HG03159 (cell line): ENCODE data around the gene TCAP.

ENCODE experiments used
- ATAC-seq: cut with Tn5 transposase; IDR thresholded peaks from one replicate; pipeline ENCODE4 v1.9.1; 2021; ENCODE audit warnings: mild to moderate bottlenecking, moderate library complexity; ENCODE audit not compliant: unreplicated experiment

TCAP gene

DNA sequence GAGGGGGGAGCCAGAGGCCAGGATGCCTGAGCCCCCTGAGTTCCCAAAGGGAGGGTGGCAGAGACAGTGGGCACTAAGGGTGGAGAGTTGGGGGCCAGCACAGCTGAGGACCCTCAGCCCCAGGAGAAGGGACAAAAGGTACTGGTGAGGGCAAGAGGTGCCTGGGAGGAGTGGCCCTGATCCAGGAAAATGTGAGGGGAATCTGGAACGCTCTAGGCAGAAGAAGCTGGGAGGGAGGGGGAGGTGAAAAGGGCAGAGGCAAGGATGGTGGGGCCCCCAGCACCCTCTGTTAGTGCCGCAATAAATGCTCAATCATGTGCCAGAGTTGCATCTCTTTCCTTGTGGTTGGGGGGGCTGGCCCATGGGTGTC is 1.1 kb downstream of the TCAP start:
- no peak for ATAC-seq

DNA sequence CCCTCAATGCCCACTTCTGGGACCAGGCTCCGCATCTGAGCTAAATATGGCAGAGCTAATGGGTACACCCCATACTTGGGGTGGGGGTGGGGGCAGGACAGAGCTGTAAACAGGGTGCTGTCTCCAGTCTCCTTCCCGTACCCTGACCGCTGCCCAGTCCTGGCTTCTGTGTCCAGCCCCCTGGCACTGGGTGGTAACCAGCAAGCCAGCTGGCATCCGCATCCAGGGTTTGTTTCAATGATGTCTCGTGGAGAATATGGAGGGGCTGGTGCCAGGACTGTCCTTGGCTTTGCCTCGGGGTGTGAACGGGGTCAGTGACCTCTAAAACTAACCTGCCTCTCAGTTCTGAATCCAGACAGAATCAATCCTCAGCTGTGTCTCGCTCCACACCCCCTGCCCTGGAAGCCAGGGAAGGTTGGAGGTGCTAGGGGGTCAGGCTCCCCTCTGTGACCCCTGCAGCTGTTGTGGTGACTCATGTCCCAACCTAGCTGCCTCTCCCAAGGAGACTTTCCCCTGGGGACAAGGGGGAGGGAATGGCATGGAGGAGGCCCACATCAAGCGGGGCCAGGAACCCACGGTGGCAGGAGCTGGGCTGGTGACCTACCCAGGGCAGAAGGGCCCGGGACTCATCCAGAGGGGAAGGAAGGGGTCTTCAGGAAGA is 1.6 kb downstream of the TCAP start:
- no peak for ATAC-seq

DNA sequence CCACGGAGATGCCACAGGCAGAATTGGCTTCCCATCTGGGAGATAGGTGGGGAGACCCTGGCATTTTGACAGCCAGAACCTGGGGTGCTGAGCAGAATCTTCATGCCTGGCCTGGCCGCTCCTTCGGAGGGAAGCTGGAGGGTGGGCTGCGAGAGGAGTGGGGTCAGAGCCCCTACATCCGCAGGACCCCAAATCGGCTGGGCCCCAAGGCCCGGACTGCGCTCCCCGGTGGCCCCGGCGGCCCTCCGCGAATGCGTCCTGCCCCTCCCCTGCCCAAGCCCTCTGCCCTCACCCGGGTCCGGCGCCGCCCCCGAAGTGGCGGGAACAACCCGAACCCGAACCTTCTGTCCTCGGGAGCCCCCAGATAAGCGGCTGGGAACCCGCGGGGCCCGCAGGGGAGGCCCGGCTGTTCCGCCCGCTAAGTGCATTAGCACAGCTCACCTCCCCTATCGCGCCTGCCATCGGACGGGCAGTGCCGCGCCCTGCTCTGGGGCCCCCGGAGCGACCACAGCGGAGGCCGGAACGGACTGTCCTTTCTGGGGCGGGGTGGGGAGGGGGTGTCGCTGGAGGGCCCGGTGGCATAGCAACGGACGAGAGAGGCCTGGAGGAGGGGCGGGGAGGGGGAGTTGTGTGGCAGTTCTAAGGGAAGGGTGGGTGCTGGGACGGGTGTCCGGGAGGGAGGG is 2.3 kb downstream of the TCAP start:
- ATAC-seq: no peak

DNA sequence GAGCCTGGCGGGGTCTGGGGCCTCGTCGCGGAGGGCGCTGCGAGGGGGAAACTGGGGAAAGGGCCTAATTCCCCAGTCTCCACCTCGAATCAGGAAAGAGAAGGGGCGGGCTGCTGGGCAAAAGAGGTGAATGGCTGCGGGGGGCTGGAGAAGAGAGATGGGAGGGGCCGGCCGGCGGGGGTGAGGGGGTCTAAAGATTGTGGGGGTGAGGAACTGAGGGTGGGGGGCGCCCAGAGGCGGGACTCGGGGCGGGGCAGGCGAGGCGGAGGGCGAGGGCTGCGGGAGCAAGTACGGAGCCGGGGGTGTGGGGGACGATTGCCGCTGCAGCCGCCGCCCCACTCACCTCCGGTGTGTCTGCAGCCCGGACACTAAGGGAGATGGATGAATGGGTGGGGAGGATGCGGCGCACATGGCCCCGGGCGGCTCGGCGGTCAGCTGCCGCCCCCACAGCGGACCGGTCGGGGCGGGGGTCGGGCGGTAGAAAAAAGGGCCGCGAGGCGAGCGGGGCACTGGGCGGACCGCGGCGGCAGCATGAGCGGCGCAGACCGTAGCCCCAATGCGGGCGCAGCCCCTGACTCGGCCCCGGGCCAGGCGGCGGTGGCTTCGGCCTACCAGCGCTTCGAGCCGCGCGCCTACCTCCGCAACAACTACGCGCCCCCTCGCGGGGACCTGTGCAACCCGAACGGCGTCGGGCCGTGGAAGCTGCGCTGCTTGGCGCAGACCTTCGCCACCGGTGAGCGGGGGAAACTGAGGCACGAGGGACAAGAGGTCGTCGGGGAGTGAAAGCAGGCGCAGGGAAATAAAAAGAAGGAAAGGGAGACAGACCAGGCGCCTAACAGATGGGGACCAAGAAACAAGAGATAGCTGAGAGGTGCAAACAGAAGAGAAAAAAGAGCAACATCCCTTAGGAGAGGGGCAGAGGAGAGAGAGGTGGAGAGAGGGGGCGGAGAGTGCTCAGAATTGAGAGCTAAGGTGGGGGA is 3.1 kb downstream of the TCAP start, which contains the start of gene PNMT:
Gene PNMT, plus strand, starts transcription at position 509 of the 980 bp plus-strand sequence. Its CDS starts 23 bp downstream, at position 532.
- ATAC-seq: no peak

DNA sequence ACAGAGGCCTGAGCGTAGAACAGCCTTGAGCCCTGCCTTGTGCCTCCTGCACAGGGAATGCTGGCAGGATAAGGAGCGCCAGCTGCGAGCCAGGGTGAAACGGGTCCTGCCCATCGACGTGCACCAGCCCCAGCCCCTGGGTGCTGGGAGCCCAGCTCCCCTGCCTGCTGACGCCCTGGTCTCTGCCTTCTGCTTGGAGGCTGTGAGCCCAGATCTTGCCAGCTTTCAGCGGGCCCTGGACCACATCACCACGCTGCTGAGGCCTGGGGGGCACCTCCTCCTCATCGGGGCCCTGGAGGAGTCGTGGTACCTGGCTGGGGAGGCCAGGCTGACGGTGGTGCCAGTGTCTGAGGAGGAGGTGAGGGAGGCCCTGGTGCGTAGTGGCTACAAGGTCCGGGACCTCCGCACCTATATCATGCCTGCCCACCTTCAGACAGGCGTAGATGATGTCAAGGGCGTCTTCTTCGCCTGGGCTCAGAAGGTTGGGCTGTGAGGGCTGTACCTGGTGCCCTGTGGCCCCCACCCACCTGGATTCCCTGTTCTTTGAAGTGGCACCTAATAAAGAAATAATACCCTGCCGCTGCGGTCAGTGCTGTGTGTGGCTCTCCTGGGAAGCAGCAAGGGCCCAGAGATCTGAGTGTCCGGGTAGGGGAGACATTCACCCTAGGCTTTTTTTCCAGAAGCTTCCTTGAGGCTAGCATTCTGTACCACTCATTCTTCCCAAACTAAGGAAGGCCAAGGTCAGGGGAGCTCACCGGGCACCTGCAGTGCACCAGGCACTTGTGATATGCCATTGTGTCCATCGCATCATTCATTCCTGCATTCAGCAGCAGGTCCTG is 5.0 kb downstream of the TCAP start:
- ATAC-seq: no peak

DNA sequence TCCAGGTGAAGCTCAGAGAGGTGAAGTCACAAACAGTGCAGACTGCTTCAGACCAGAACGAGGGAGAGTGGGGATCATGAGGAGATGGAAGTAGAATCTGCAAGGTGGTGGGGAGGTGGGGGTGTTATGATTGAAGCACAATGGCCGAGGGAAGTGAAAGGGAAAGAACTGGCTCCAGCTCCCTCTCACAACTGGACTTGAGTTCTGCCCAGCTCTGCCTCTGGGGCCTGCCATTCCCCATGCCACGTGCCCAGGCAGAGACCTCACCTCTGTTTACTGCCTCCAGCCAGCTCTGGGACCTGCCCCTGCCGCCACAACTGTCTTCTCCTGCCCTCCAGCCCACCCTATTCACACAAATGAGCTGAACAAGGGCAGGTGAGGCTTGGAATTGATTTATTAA is 5.6 kb downstream of the TCAP start:
- no peak for ATAC-seq

DNA sequence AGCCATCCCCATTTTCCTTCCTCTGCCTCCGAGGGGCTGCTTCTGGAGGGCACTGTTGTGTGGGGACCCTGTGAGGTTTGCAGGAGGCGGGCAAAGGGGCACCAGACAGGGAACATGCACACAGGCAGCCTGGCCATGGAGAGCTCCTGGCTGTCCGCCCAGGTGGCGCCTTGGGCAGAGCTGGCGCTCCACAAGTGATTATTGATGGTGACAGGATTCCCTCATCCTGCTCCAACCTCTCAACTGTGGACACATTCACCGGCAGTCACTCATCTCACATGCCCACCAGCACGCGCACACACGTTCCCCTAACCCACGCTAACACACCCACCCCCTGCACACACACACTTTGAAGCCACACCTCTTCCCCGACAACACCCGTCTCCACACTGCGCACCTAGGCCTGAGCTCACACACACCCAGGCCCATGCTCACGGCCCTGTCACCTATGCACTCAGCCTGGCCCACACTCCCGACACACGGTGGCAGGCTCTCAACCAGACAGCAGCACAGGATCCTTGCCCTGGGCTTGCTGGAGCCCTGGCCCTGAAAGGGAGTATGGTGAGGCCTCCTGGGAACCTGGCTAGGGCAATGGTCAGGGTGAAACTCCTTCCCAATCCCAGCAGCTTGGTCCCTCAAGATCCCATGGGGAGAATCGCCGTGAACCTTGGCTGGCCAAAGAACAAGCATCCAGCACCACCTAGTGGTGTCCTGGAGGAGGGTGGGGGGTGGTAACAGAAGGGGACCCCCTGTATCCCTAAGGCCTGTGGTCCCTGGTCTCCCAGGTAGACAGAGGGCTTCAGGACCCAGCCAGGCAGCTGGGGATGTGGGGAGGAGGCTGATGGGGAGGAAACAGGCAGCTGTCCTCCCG is 6.7 kb downstream of the TCAP start:
- ATAC-seq: no peak

DNA sequence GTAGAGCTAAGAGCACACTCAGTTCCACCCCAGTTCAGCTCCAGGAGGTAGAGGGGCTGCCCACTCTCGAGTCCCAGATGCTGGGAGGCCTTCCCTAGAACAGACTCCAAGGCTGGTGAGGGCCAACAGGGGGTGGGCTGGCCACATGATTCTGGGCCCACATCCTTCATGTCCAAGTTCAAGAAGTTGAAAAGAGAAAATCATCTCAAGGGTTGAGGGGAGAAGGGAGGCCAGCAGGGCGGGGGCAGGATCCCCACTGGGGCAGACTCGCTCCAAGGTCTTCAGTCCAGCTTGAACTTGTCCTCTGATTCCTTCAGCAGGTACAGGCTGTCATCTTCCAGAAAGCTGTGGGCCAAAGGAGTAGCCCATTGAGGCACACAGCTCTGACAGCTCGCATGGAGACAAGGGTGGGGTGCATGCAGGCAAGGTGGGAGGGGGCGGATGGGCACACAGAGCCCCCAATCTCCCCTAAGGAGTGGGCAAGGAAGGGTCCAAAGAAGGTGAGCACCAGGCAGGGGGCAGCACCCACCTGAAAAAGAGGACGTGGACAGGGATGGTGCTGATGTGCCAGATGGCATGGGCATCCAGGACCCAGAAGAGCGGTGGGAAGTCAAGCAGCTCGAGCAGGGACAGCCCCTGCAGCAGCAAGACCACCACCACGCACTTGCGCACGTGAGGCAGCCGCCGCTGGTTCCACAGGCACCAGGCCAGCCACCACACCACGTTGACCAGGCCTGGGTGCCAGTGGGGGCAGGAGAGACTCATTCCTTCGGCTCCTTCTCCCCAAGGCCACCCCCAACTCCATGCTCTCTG is 7.6 kb downstream of the TCAP start:
- no peak for ATAC-seq

DNA sequence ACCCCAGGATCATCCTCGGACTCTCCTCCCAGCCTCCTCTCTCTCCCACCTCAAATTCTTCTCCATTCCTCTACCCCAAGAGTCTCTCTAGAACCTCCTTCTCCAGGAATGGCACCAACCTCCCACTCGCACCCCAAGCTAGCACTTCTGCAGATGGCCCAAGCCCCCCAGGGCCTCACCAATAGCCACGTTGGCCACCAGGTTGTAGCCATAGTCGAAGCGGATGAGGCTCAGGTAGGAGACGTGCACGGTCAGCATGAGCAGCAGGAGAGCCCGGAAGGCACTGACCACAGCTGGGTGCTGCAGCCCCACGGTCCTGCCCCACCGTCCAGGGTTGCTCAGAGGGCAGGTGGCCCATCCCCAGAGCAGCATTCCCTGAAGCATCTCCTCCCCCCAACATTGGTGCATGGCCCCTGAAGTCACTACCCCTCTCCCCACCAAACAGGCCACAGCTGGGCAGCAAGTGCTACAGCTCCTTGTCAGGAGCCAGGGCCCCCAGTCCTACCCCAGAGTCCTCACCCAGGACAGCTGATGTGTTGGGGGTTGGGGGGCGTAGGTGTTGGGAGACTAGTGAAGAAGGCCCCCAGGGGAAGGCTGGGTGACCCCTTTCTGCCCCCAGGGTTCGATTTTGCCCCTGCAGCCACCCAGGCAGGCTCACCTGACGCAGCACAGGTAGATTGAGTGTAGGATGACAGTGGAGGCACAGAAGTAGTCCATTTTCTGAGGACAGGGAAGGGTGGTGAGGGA is 8.4 kb downstream of the TCAP start:
- ATAC-seq: no peak

DNA sequence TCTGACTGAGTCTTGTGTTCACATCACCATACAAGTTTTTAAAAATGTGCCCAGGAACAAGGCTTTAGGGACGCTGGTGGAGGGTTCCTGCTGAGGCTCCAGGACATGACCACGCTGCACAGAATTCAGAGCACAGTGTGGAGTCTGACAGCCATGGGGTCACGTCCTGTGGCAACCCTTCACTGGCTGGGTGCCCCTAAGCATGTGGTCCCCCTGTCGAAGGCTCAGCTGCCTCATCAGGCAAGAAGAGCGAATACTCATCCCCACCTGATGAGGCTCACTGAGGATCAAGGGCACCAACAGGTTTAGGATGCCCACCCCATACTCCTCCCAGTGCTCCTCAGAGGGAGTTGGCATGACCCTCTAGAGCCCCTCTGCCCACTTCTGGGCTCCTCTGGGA is 9.0 kb downstream of the TCAP start:
- ATAC-seq: no peak

DNA sequence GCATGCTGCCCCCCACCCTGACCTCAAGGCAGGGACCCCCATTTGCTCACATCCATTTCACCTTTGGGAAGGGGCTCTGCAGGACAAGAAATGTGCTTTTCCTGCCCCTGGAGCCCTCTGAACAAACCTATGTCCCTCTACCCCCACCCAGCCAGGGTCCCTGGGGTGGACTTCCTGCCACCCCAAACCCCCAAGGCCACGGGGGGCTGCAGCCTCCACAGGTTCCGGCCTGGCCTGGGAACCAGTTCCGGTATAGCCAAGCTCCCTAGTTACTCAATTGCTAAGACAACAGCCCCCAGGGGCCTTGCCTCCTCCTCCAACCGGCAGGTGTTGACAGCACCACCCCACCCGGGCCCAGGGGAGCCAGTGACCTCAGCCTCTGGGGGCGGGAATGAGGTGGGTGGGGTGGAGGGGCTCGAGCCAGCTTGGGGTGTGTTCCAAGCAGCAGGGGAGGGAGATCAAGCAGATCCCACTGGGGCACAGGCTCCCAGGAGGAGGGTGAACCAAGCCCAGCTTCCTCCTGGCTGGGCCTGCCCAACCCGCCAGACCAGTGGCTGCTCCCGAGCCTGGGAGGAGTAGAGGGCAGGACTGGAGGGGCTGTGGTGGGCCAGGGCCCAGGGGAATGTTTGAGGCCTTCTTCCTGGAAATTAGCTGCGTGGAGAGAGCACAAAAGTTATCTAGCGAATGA is 9.7 kb downstream of the TCAP start:
- no peak for ATAC-seq

DNA sequence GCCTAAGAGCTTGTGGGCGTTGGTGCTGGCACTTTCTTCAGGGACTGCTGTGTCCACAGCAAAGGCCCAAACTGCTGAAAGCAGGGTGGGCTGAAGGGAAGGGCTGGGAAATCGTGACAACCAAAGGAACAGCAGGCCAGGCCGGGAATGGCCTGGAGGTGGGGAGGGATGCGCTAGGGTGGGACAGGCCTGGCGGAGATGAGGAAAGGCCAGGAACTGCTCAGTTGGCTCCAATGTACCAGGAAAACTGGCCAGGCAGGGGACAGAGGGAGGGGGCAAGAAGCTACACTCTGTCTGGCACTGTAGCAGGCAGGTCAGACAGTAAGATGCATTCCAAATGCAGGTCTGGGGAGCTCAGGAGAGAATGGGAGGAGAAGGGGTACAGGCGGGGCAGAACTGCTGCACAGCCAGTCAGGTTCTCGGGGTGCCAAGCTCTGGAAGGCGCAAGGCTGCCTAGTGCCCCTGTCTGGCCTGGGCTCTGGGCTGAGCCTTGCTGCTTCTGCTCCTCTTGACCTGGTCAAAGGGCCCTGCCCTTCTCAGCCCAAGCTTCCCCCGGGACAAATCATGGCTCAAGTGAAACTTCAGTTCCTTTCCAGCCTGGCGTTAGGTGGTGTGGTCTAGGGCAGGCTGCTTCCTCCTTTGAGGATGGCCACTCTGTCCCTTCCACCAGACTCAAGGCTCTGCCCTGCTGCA is 10.4 kb downstream of the TCAP start:
- ATAC-seq: no peak

DNA sequence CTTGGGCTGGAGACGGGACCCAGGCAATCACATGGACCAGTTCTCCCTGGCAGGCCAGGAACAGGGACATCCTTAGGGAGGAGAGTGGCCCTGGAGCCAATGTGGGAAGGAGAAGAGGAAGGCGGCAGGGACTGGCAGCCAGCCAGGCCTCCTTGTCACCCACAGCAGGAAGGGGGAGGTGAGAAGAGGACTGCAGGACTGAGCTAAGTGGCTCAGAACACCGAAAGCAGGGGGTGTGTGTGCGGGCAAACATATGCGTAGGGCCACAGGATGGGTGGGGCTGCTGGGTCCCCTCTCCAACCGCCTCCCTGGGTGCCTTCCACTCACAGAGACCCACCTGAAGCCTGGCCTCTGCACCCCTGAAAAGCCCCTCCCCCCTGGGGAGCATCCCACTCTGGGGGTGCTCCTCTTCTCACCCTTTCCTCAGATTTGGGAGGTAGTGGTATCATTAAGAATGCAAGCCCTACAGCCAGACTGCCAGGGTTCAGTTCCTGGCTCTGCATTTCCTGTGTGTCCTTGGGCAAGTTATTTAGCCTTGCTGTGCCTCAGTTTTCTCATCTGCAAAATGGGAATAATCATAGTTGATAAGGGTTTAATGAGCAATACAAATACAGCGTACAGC is 11.2 kb downstream of the TCAP start:
- ATAC-seq: no peak

DNA sequence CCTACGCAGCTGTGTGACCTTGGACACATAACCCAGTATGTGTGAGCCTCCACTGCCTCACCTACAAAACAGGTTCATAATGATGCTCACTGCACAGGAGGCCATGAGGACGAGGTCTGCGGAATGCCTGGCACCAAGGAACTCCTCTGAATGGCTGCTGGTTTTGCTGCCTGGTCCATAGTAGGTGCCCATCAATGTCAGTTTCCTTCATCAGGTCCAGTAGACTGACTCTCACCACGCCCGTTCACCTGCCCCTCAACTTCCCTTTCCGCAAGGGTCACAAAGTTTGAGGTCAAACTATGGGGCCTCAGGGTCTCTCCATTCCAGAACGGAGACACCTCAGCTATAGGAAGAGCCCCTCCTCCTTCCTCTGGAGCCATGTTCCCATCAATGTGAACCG is 11.9 kb downstream of the TCAP start:
- no peak for ATAC-seq

DNA sequence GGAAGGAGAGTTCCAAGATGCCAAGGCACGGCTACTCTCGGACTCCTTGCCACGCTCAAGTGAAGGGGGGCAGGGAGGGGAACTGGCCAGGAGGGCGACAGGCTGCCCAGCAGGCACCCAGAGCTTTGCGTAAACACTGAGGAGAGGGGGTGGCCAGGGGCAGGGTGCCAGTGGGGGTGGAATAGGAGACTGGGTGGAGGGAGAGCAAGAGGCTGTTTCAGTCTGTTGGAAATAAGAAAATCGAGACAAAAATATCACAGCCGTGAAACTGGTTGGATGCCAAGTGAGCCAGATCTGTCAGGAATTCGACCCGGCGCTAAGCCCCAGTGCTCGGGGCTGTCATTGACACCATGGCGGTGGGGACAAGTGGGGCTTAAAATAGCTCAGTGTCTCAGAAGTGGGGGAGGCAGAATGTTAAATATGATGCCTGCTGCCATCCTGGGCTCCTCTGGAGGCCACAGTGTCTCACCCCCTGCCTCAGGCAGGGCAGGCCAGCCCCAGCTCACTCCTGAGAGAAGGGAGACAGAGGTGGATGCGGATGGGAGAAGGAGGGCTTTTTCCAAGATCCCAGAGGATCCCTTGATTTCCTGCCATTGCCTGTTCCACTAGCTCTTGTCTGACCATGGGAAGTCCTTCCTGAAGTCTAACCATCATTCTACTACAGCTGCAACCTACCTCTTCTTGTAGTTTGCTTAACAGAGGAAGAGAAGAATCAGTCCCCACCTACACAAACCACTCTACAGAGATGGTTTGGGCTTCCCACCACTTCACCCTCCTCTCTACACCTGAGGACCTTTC is 12.6 kb downstream of the TCAP start:
- ATAC-seq: no peak
